T1000 (cell line): ENCODE measurements around the gene EML6.

ENCODE experiments used
- DNase-seq: peaks from one replicate; lab custom pipeline; 2025; ENCODE audit warnings: mixed read lengths; lab: John Stamatoyannopoulos, UW

Gene EML6

GRCh38 chr2:54909001-54909400, 185.5 kb downstream of the EML6 start:
- DNase-seq = no peak

GRCh38 chr2:54912305-54912704, 188.8 kb downstream of the EML6 start:
- DNase-seq = no peak

GRCh38 chr2:54912893-54913292, 189.4 kb downstream of the EML6 start:
- no peak for DNase-seq

GRCh38 chr2:54914637-54915036, 191.2 kb downstream of the EML6 start:
- no peak for DNase-seq

- DNase-seq = no peak
Measured at GRCh38 chr2:54915101-54915500, 191.6 kb downstream of the EML6 start.

- DNase-seq = no peak
Measured at GRCh38 chr2:54916637-54917036, 193.2 kb downstream of the EML6 start.

- no peak for DNase-seq
Measured at GRCh38 chr2:54918647-54919280, 195.3 kb downstream of the EML6 start.

- DNase-seq = no peak
Measured at GRCh38 chr2:54920660-54921059, 197.2 kb downstream of the EML6 start.

GRCh38 chr2:54924121-54924520, 200.7 kb downstream of the EML6 start:
- DNase-seq = no peak

- DNase-seq = no peak
Measured at GRCh38 chr2:54925022-54925421, 201.6 kb downstream of the EML6 start.

- no peak for DNase-seq
Measured at GRCh38 chr2:54927085-54927750, 203.8 kb downstream of the EML6 start.

GRCh38 chr2:54927751-54928615, 204.5 kb downstream of the EML6 start:
- no peak for DNase-seq

GRCh38 chr2:54928719-54929118, 205.3 kb downstream of the EML6 start:
- no peak for DNase-seq

- DNase-seq = no peak
Measured at GRCh38 chr2:54931473-54931872, 208.0 kb downstream of the EML6 start.

- no peak for DNase-seq
Measured at GRCh38 chr2:54935389-54935788, 211.9 kb downstream of the EML6 start.

GRCh38 chr2:54936766-54937165, 213.3 kb downstream of the EML6 start:
- DNase-seq = no peak

- no peak for DNase-seq
Measured at GRCh38 chr2:54939446-54940118, 216.1 kb downstream of the EML6 start.

- DNase-seq = no peak
Measured at GRCh38 chr2:54940723-54941122, 217.3 kb downstream of the EML6 start.

GRCh38 chr2:54941248-54941984, 218.0 kb downstream of the EML6 start:
- DNase-seq = no peak

GRCh38 chr2:54942373-54942772, 218.9 kb downstream of the EML6 start:
- DNase-seq = no peak

- DNase-seq = no peak
Measured at GRCh38 chr2:54944724-54945326, 221.4 kb downstream of the EML6 start.
